Medulla oblongata (tissue), 1 donor: ENCODE results near the gene CHD3.
A peak's percentile ranks its signal among the peaks of the same experiment; 100 is the strongest.
"Not testable (repeated sequence)": the region's sequence is repeated elsewhere in the genome, so short reads cannot be mapped to it uniquely, and the experiment has no call there.

Experiments used
- DNase-seq: peaks from one replicate; pipeline ENCODE4 v3.0.0-alpha.2; 2015; ENCODE audit errors: extremely low spot score

The CHD3 gene

DNA sequence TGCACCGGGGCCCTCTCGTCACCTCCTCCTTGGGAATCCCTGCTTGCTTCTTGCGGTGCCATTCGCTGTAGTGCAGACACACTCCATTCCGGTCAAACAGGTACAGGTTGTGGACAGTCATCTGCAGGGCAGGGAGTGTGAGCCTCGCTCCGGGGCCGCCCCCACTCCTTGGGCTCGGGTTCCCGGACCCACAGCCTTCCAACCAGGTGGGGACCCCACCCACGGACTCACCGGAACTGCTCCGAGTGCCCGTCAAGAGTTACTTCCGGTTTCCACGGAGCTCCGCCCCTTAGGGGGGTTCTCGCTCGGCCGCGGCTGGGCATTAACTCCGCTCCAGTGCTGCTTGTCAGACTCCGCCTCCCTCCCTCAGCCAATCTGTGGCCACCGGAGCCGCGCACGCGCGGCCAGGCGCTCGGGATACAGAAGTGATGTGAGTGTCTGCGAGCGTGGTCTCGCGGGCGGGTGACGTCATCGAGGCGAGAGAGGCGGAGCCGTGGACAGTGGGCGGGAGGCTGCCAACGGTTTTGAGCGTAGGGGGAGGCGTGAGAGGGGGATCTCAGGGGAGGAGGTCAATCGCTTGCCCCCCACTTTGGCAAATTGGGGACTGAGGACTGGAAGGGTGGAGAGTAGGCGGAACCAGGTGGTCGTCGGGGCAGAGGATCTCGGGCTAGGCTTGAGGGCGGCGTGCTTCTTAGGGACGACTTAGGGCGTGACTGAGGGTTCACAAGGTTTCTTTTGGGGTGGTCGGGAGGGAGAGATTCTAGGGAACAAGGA, 43.3 kb downstream of the CHD3 start, which contains the start of the genes CNTROB and TRAPPC1:
Gene CNTROB (plus strand): TSS at position 498 of the 774 bp plus-strand sequence. CDS start 874 bp downstream, outside the sequence.
Gene TRAPPC1 (minus strand): TSS at position 238 of the 774 bp plus-strand sequence. CDS start 117 bp downstream, at position 121.
- DNase-seq: peak; percentile 100

DNA sequence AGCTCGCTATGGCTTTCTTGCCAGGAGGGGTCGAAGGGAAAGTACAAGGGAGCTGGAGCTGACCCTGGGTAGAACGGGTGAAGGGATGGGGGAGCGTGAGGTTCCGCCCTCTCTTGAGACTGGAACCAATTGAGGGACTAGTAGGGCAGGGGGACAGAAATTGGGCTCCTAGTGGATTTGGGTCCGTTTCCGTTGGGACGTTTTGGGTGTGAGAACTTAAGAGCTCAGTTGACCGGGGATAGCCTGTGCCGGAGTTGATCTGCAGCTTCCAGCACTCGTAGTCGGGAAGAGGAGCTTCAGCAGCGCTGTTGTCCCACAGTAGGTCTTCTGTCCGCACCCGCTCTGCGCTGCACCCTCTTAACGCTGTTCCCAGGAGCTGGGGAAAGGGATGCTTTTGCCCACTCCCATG, 43.9 kb downstream of the CHD3 start:
- DNase-seq: peak; percentile 42

DNA sequence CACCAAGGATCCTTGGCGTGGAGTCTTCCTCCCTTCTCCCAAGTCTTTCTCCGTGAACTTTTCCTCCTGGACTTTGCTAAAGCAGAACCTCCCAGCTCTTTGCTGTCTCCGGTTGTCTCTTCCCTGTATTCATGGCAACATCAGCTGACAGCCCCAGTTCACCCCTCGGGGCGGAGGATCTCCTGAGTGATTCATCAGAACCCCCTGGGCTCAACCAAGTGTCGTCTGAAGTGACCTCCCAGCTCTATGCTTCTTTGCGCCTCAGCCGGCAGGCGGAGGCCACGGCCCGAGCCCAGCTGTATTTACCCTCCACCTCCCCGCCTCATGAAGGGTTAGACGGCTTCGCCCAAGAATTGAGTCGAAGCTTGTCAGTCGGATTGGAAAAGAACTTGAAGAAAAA, 44.4 kb downstream of the CHD3 start:
- DNase-seq: peak; percentile 43

DNA sequence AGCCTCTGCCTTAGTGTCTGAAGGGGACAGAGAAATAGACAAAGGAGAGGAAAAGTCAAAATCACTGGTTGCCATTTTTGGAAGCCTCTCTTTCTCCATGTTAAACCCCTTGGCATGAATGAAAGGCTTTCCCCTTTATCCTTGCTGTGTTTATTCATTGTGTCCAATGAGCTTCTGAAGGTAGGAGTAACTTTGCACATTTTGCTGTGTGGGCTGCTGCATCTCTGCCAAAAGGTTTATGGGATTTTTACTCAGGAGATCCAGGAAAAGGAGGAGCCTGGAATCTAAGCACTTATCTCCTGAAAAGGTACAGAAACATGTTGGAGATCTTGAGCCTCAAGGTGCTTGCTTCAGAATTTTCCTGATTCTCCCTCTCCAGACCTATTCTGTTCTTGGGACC, 47.3 kb downstream of the CHD3 start:
- DNase-seq: no peak

DNA sequence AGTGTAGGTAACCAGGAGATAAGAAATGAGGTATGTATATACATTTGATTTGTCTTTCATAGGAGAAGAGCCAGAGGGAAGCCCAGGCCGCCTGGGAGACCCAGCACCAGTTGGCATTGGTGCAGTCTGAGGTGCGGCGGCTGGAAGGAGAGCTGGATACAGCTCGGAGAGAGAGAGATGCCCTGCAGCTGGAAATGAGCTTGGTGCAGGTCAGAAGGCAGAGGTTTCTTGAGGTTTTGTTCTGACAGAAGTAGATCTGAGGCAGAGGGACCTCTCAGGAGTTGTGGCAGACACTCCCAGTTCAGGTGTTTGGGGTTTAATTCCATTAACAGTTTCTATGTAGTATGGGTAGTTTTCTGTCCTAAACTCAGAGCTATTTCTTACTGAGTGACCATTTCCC, 51.4 kb downstream of the CHD3 start:
- DNase-seq: no peak

DNA sequence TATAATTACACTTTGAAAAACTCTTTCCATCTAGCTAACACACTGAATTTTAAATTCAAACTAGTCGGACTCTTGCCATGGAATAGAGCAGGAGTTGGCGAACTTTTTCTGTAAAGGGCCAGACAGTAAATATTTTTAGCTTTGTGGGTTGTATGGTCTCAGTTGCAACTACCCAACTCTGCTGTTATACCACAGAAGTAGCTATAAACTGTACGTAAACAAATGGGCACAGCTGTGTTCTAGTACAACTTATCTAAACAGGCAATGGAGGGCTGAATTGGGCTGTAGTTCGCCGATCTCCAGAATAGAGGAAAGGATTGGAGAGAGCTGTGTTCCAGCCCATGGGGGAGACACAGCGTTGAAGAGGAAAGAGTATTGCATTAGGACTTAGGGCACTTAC, 52.2 kb downstream of the CHD3 start:
- no peak for DNase-seq

DNA sequence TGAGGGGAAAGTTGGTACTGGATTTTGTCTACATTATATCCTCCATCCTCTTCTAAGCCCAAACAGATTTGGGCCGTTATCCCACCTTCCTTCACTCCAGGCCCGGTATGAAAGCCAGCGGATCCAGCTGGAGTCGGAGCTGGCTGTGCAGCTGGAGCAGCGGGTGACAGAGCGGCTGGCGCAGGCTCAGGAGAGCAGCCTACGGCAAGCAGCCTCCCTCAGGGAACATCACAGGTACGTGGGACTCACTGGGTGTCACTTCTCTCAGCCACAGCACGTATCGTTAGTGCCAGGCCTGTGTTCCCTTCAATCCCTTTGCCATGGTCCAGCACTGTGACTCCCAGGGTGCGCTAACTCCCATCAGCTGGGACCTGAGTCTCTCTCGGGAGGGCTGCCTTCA, 54.7 kb downstream of the CHD3 start:
- DNase-seq: no peak

DNA sequence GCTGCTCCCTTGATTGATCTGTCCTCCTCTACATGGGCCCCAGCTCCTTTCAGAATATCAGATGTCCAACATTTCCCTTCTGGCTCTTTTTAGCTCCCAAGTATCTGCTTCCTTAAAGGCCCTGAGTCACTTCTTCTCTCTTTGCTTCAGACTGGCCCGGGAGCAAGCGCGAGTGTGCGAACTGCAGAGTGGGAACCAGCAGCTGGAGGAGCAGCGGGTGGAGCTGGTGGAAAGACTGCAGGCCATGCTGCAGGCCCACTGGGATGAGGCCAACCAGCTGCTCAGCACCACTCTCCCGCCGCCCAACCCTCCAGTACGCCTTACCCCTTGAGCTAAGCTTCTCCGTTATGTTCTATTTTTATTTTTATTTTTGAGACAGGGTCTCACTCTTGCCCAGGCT, 55.7 kb downstream of the CHD3 start:
- no peak for DNase-seq

DNA sequence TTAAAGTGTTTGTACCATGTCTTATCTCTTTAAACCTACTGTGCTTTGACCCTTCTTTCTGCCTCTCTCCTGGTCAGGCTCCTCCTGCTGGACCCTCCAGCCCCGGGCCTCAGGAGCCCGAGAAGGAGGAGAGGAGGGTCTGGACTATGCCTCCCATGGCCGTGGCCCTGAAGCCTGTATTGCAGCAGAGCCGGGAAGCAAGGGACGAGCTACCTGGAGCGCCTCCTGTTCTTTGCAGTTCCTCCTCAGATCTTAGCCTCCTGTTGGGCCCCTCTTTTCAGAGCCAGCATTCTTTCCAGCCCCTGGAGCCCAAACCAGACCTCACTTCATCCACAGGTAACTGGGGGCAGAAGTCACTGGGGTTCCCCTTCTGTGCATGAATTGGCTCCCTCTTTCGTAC, 57.1 kb downstream of the CHD3 start:
- DNase-seq: no peak

DNA sequence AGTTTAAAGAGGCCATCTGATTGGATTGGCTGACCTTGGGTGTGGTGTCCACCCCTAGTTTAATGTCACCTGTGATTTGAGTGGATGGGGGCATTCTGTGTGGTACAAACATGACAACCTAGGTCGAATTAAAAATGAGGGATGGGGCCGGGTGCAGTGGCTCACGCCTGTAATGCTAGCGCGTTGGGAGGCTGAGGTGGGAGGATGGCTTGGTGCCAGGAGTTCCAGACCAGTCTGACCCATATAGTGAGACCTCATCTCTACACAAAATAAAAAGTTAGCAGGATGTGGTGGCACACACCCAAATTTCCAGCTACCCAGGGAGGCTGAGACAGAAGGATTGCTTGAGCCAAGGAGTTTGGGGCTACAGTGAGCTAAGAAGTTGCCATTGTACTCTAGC, 57.9 kb downstream of the CHD3 start:
- DNase-seq: no peak

DNA sequence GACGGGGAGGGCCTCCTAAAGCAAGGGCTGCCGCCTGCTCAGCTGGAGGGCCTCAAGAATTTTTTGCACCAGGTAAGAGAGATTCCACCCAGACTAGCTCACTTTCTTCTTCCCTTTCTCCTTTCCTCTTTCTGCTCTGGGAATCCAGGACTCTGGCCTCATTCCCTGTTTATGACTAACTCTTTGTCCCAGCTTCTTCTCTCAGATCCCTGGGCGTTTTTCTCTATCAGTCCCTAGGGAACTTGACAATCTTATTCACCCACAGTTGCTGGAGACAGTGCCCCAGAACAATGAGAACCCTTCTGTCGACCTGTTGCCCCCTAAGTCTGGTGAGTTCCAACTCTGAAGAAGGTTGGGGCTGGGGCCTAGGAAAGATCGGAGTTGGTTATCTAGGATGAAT, 59.1 kb downstream of the CHD3 start:
- no peak for DNase-seq

DNA sequence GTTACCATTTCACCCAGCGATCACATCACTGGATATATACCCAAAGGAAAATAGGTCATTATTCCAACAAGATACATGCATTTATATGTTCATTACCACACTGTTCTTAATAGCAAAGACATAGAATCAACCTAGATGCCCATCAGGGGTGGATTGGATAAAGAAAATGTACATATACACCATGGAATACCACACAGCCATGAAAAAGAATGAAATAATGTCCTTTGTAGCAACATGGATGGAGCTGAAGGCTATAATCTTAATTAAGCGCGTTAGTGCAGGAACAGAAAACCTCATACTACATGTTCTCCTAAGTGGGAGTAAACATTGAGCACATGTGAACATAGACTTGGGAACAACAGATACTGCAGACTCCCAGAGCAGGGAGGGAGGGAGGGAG, 62.0 kb downstream of the CHD3 start:
- no peak for DNase-seq

DNA sequence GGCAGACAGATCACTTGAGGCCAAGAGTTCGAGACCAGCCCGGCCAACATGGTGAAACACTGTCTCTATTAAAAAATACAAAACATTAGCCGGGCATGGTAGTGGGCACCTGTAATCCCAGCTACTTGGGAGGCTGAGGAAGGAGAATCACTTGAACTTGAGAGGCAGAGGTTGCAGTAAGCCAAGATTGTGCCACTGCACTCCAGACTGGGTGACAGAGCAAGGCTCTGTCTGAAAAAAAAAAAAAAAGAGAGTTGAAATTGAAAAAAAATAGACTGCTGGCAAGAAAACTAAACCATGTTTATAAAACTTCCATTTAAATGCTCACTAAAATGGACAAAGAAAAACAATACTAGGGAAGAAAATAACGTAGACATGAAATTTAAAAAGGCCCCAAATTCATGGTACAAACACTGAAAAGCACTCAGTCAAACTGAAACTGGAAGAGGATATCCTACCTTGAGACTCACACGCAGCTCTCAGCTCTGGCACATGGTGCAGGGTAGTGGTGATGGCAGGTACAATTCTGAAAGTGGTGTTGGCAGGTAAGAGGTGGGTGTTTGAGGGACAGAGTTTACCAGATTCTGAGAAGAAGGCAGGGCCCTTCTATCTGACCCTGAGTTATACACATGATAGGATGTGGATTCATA, 62.7 kb downstream of the CHD3 start:
- DNase-seq: no peak

DNA sequence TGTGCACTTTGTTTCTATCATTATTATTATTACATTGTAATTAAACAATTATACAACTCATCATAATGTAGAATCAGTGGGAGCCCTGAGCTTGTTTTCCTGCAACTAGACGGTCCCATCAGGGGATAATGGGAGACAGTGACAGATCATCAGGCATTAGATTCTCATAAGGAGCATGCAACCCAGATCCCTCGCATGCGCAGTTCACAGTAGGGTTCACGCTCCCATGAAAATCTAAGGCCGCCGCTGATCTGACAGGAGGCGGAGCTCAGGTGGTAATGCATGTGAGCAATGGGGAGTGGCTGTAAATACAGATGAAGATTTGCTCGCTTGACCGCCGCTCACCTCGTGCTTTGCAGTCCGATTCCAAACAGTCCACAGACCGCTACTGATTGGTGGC, 64.7 kb downstream of the CHD3 start:
- DNase-seq: not testable (repeated sequence)

DNA sequence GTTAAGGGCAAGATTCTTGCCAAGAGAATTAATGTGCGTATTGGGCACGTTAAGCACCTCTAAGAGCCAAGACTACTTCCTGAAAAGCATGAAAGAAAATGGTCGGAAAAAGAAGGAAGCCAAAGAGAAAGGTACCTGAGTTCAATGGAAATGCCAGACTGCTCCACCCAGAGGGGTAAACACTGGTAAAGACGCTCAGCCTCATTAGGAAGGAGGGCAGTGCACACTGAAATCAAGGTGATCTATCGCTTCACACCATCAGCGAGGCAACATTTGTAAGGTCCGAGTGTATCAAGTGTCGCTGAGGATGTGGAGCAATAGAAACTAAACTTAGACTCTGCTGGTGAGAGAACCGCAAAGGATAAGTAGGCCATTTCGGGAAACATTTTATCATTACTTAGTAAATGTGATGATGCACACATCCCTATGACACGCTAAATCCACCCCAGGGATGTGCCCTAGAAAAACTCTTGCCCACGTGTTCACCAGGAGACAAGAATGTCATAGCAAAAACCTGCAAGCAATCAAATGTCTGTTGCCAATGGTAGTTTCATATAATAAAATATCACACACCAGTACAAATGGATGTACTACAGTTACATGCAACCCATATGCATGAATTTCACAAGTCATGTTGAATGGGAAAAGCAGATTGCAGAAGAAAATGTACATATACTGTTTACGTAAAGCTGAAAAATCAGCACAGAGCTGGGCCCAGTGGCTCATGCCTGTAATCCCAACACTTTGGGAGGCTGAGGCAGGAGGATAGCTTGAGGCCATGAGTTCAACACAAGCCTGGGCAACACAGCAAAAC, 67.0 kb downstream of the CHD3 start:
- no peak for DNase-seq

DNA sequence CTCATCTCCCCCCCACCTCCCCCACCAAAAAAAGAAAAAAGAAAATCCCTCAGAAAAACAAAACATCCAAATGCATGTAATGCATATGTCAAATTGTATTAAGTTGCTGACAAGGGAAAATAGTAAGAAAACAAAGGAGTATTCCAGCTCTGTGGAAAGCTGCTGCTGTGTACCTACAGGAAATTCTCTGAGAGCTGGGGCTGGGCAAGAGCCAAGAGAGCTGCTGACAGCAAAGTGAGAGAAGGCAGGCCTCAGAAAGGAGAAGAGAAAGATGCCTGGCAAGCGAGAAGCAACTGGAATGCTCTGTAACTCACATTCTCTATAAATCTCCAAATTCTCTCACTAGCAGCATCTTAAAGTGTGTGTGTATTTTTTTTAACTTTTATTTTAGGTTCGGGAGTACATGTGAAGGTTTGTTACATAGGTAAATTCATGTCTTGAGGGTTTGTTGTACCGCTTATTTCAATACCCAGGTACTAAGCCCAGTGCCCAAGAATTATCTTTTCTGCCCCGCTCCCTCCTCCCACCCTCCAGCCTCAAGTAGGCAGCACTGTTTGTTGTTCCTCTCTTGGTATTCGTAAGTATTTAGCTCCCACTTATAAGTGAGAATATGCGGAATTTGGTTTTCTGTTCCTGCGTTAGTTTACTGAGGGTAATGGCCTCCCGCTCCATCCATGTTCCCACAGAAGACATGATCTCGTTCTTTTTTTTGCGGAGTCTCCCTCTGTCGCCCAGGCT, 67.8 kb downstream of the CHD3 start:
- DNase-seq: peak; percentile 35

DNA sequence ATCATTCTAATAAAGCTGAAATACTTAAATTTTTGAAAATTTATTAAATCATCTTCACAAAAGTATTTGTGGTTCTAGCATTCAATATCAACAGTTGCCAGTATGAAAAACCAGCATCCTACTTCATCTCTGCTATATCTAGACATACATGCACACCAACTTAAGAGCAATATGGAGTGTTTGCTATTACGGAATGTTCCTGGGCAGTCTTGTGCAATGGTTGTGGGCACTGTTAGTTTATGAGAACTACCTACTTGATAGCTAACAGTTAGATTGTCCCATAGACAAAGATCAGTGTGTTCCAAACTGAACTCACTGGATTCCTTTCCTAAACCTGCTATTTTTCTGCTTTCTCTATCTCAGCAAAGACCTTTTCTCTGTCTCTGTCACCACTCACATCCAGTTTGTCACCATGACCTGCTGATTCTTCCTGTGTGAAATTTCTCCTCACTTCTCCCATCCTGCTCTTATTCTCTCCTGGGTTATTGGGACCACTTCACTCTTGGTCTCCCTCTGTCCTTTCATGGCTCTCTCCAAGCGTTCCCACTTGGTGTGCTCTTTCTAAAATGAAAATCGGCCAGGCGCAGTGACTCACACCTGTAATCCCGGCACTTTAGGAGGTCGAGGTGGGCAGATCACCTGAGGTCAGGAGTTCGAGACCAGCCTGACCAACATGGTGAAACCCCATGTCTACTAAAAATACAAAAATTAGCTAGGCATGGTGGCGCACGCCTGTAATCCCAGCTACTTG, 71.1 kb downstream of the CHD3 start:
- no peak for DNase-seq

DNA sequence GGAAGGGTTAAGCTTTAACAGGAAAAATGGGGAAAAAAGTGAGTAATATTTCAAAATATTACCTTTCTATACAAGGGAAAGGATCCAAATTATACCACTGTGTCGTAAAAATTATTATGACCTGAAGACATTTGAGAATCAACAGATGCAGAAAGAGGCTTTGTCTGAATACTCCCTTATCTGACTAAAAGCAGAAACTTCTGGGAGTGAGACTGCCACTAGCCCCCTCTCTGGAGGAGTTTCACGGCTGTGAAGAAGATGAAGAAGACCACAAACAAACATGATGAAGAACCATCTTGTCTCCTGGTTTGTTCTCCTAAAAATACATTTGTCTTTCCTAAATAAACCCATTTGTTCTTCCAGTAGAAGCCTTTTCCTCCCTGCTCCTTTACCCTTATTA, 72.8 kb downstream of the CHD3 start:
- DNase-seq: no peak
